PFSK-1 (cell line): ENCODE data around the gene ZC3HAV1L.

Experiments
- FOXP2 ChIP-seq: optimal IDR thresholded peaks from 2 replicates; pipeline ENCODE3; 2011; ENCODE audit warnings: borderline replicate concordance, control low read depth, inconsistent platforms; ENCODE audit not compliant: insufficient read depth; ENCODE audit errors: extremely low read length, extremely low read depth
- POLR2AphosphoS5 ChIP-seq: IDR thresholded peaks from 2 replicates; pipeline ENCODE4 v1.6.1; 2012; ENCODE audit warnings: low read depth, mild to moderate bottlenecking, control low read depth, low read length, moderate library complexity
- SIN3A ChIP-seq: IDR thresholded peaks from 2 replicates; pipeline ENCODE4 v1.6.1; 2012; ENCODE audit warnings: mild to moderate bottlenecking, low read length, moderate library complexity, borderline replicate concordance; ENCODE audit not compliant: insufficient read depth
- TAF1 ChIP-seq: IDR thresholded peaks from 2 replicates; pipeline ENCODE4 v1.6.1; 2012; ENCODE audit warnings: low read length, control low read depth, borderline replicate concordance; ENCODE audit not compliant: insufficient read depth
- TF ChIP-seq, protein P1 (sequence below), 2 experiments: IDR thresholded peaks; 2 replicates each; pipeline versions ENCODE4 v1.6.1 to v1.8.0; 2011 to 2012; ENCODE audit warnings: low read depth in 2 of 2, low read length in 2 of 2, control low read depth in 1 of 2, inconsistent platforms in 1 of 2, mild to moderate bottlenecking in 1 of 2, moderate library complexity in 1 of 2; ENCODE audit not compliant: insufficient read depth in 1 of 2

ZC3HAV1L gene

DNA sequence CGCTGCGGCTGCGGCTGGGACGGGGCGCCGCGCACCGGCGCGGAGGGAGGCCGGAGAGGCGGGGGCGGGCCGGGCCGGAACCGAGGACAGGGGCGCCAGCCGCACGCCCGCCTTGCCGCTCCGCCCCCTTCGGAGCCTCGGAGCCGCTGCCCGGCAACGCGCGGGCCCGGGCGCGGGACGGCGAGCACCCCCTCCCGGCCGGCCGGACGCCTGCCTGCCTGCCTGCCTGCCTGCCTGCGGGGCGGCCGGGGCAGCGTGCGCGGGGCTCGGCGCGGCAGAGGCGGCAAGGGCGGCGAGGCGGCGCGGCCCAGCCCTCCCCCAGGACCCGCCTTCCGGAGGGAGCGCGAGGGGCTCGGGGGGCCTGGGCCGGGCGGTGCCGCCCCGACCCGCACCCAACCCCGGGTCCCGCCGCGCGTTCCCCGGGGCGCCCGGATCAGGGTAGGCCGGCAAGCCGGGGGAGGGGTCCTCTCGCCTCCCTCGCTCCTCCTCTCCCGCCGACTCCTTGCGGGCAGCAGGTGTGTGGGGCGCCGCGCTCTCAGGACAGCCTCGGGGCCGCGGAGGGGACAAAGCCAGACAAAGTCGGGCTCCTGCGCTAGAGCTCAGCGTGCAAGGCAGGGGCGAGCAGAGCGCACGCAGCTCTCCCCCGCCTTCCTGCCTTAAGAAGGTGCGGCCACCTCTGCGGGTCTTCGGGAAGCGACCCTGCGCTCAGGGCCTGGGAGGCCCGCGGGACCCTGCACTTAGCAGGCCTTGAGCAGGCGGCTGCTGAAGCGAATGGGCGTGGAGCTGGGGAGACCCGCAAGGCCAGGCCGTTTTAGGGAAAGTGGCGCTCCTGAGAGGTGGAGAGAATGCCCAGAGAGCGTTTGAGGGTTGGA is 54.3 kb downstream of the ZC3HAV1L start, which contains the start of gene KIAA1549:
TSS of gene KIAA1549 (minus strand) at position 58 of the 872 bp plus-strand sequence. CDS start 120 bp downstream, outside the sequence.
- TF ChIP-seq FOXP2: peak; percentile 13
- TF ChIP-seq POLR2AphosphoS5: no peak

DNA sequence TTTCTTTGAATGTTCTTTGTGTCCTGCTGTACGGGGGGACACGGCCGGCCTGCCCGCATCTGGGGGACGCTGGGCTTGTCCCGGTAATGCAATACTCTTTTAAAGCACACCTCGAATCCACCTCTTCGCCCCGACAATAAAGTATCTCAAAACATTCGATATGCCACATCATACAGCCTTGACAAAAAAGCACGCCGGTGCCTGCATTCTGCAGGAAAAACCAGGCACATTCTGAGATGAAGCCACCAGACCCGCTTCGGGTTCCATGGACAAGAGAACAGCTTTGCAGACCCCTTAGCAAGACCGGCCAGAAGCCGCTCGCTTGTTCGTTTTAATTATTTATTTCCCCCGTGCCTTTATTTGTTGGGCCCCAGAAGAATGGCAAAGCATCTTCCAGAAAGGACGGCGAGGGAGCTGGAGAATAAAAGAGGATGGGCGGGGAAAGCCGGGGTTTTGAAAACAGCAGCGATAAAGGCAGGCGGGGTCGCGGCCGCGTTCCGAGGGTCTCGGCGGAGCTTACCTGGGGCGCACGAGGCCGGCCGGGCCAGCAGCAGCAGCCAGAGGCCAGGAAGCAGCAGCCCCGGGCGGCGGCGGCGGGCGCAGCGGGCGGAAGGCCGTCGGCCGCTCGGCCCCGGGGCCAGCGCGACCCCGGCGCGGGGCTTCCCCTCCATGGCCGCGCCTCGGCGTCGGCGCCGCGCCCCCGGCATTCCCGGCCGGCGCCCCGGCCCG is 55.1 kb downstream of the ZC3HAV1L start:
- TF ChIP-seq FOXP2 (no peak), TAF1 (no peak), POLR2AphosphoS5 (no peak), SIN3A (no peak)
- TF ChIP-seq, protein P1, sequence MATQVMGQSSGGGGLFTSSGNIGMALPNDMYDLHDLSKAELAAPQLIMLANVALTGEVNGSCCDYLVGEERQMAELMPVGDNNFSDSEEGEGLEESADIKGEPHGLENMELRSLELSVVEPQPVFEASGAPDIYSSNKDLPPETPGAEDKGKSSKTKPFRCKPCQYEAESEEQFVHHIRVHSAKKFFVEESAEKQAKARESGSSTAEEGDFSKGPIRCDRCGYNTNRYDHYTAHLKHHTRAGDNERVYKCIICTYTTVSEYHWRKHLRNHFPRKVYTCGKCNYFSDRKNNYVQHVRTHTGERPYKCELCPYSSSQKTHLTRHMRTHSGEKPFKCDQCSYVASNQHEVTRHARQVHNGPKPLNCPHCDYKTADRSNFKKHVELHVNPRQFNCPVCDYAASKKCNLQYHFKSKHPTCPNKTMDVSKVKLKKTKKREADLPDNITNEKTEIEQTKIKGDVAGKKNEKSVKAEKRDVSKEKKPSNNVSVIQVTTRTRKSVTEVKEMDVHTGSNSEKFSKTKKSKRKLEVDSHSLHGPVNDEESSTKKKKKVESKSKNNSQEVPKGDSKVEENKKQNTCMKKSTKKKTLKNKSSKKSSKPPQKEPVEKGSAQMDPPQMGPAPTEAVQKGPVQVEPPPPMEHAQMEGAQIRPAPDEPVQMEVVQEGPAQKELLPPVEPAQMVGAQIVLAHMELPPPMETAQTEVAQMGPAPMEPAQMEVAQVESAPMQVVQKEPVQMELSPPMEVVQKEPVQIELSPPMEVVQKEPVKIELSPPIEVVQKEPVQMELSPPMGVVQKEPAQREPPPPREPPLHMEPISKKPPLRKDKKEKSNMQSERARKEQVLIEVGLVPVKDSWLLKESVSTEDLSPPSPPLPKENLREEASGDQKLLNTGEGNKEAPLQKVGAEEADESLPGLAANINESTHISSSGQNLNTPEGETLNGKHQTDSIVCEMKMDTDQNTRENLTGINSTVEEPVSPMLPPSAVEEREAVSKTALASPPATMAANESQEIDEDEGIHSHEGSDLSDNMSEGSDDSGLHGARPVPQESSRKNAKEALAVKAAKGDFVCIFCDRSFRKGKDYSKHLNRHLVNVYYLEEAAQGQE (IDR thresholded peaks at IDR 0.05; ENCODE audit: insufficient read depth in 1 of 2, low read depth in 2 of 2, low read length in 2 of 2): no peak

DNA sequence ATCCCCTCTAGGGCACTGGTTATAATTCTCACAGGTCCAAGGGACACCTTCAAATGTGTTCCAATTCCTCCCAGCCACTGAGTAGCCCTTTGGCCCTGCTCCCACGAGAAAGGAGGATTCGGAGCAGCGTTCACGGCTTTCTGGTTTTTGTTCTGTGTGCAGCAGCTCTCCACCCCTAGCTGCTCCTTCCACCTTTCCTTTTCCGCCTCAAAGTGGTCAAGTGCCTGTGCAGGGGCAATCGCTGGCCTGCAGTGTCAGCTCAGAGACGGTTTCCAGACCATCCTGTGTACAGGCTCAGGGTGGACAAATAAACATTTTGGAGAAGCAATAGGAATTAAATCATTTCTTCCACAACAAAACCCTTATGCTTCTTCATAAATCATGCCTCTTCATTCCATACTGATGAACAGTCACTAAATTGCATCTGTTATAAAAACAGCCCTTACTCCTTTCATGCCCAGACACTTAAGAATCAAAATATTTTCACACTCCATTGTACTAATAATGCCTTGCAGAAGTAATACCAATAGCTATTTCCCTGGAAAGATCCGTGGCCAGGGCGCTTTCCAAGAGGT is 55.8 kb downstream of the ZC3HAV1L start:
- TF ChIP-seq POLR2AphosphoS5 (no peak), TAF1 (no peak)

DNA sequence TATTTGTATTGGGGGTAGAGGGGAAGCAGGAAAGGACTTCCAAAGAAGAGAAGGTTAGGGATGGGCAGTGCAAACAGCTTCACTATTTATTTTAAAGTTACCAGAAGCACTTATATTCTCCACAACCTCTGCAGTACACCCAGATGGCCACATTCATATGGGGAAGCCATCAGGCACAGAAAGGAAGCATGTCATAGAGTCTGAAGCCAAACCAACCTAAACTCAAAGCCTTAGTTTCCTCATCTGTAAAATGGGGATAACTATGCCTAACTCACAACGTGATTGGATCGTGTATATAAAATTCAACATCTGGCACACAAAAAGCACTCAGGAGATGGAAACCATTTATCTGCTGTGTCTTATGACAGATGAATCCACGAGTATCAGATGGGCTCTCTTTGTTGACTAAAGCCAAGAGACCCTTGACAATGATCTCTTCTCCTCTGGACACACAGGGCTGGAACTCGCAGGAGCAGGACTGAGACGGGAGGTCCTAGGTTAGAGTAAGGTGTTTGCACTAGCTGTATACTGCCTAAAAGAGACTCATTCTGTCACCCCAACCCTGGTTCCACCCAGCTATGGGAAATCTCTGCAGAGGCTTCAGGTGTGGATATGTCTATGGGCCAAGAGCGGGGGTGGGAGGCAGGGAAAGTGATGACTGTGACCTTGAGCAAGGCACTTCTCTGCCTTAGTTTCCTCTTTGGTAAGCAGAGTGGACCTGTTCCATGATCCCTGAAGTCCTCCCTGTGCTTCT is 56.4 kb downstream of the ZC3HAV1L start:
- TF ChIP-seq POLR2AphosphoS5 (no peak), SIN3A (no peak), FOXP2 (no peak), TAF1 (no peak)
- TF ChIP-seq, protein P1 (IDR thresholded peaks at IDR 0.05; ENCODE audit: insufficient read depth in 1 of 2, low read depth in 2 of 2, low read length in 2 of 2): no peak

DNA sequence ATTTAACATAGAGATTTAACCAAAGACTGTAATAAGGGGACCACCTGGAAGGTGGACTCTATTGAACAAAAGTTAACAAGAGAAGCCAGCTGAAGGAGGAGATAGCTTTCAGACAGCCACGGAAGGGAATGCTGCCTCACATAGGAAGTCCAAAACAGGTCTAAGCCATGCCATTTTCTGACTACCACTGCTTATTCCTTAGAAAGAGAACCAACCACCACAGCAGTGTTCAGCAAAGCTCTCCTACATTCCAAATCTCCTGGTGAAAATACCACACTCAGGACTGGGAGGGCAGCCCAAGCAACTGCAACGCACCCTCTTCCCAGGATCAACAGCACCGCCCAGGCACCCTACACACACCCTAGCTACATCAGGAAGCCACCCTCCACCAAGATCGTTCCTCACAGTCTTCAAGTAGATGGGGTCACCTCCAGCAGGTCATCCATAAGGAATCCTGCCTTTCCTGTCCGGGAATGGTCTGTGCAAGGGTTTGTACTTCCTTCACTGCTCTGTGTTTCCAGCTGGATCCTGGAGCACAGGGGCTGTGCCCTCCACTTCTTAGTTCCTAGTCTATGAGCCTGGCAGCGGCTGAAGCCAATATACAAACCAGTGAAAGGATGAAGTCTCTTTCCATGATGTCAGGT is 57.2 kb downstream of the ZC3HAV1L start:
- TF ChIP-seq POLR2AphosphoS5: no peak
- no peak for TF ChIP-seq TAF1
- no peak for TF ChIP-seq SIN3A
- TF ChIP-seq FOXP2: no peak
- TF ChIP-seq, protein P1 (IDR thresholded peaks at IDR 0.05; ENCODE audit: insufficient read depth in 1 of 2, low read depth in 2 of 2, low read length in 2 of 2): no peak
